GM19023 (cell line): ENCODE data around the gene STAC3.

ENCODE experiments used
- ATAC-seq: cut with Tn5 transposase; IDR thresholded peaks from one replicate; pipeline ENCODE4 v1.9.1; 2021; ENCODE audit warnings: mild to moderate bottlenecking, moderate library complexity; ENCODE audit not compliant: unreplicated experiment

The STAC3 gene

GRCh38 chr12:57236201-57236924 is 14.6 kb downstream of the STAC3 start:
- no peak for ATAC-seq

GRCh38 chr12:57235728-57236131 is 15.3 kb downstream of the STAC3 start:
- no peak for ATAC-seq

GRCh38 chr12:57235017-57235727 is 15.8 kb downstream of the STAC3 start:
- ATAC-seq, result no peak

- no peak for ATAC-seq
Measured at GRCh38 chr12:57234571-57235016, 16.4 kb downstream of the STAC3 start.

DNA sequence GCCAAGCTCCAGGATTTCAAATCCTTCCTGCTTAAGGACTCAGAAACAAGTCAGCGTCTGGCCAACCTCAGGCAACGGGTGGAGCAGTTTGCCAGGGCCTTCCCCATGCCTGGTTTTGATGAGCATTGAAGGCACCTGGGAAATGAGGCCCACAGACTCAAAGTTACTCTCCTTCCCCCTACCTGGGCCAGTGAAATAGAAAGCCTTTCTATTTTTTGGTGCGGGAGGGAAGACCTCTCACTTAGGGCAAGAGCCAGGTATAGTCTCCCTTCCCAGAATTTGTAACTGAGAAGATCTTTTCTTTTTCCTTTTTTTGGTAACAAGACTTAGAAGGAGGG is 16.8 kb downstream of the STAC3 start:
- ATAC-seq, result no peak

DNA sequence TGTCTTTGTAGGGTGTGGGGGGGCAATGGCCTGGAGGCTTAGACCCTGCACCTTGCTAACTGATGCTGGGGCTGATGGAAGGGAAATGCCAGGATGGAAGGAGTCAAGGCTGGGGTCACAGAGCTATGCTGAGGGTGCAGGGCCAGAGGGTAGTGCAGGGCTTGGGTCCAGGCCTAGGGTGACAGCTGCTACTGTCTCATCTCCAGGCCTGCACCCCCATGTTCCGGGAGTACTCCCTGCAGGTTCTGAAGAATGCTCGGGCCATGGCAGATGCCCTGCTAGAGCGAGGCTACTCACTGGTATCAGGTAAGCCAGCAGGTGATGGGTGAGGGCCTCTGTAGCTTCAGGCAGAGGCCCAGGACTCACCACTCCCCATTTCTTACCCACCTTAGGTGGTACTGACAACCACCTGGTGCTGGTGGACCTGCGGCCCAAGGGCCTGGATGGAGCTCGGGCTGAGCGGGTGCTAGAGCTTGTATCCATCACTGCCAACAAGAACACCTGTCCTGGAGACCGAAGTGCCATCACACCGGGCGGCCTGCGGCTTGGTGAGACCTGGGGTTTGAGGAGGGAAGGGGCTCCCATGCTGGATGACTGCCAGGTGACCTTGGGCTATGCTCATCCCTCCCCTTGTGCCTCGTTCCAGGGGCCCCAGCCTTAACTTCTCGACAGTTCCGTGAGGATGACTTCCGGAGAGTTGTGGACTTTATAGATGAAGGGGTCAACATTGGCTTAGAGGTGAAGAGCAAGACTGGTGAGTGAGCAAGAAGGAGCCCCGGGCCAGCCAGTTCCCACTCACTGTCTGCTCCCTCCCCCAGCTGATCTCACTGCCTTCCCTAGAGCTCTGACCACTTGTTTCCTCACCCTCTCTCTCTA is 17.4 kb downstream of the STAC3 start:
- ATAC-seq, result no peak

DNA sequence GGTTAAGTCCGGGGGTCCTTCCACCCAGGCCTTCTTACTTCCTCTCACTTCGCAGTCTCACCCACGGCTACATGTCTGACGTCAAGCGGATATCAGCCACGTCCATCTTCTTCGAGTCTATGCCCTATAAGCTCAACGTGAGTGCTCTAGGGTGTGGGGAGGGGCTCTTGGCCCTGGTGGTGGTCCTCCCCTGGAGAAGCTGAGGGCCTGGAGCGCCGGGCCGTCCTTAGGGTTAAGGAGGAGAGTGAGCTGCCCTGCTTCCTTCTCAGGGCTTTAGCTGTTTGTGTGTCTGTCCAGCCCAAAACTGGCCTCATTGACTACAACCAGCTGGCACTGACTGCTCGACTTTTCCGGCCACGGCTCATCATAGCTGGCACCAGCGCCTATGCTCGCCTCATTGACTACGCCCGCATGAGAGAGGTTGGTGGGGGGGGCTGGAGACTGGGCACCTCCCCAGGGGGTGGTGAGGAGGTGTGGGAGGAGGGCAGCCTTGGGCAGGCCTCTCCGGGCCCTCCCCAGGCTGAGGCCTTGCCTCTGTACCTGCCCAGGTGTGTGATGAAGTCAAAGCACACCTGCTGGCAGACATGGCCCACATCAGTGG is 18.7 kb downstream of the STAC3 start:
- no peak for ATAC-seq

DNA sequence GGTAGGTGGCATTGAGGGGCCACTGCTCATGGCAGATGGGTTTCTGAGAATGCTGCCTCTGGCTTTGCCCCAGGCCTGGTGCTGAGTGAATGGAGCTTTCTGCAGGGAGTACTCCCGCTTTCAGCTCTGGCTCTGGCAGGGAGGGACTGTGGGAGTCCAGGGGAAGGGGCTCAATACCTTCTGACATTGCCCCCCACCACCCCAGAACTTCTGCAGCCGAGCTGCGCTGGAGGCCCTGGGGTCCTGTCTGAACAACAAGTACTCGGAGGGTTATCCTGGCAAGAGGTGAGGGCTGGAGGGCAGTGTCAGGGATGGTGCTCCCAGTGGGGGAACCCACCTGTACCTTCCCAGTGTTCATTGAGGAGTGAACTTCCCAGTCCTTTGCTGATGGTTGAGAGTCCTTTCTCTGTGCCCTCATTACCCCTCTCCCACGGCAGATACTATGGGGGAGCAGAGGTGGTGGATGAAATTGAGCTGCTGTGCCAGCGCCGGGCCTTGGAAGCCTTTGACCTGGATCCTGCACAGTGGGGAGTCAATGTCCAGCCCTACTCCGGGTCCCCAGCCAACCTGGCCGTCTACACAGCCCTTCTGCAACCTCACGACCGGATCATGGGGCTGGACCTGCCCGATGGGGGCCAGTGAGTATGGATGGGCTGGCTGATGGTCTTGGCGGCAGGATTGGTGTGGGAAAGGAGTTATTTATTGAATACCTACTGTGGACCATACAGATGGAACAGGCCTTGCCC is 19.5 kb downstream of the STAC3 start:
- ATAC-seq, result no peak

DNA sequence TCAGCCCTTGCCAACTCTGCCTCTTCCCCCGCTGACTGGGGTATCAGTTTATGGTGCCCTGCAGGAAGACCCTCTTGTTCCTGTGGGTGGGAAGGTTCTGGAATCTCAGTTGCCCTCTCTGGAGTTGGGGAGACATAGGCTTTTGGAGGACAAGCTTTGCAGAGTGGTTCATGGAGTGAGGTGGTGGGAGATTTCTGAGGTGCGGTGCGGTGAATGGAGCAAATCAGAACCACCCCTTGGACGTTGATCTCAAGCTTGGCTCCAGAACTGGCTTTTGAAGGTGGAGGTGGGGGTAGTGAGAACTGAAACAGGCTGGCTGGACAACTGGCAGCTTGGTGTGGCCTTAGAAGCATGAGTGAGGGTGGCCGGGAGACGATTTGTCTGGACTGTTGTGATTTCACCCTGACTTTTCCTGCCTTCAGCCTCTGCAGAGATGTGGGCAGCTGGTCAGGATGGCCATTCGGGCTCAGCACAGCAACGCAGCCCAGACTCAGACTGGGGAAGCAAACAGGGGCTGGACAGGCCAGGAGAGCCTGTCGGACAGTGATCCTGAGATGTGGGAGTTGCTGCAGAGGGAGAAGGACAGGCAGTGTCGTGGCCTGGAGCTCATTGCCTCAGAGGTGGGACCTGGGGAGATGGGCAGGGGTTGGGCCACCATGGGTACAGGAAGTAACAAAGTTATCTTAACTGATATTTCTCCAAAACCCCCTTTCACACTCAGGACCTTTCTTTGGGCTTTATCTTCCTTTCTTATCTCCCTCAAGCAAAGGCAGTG is 20.4 kb downstream of the STAC3 start:
- no peak for ATAC-seq

DNA sequence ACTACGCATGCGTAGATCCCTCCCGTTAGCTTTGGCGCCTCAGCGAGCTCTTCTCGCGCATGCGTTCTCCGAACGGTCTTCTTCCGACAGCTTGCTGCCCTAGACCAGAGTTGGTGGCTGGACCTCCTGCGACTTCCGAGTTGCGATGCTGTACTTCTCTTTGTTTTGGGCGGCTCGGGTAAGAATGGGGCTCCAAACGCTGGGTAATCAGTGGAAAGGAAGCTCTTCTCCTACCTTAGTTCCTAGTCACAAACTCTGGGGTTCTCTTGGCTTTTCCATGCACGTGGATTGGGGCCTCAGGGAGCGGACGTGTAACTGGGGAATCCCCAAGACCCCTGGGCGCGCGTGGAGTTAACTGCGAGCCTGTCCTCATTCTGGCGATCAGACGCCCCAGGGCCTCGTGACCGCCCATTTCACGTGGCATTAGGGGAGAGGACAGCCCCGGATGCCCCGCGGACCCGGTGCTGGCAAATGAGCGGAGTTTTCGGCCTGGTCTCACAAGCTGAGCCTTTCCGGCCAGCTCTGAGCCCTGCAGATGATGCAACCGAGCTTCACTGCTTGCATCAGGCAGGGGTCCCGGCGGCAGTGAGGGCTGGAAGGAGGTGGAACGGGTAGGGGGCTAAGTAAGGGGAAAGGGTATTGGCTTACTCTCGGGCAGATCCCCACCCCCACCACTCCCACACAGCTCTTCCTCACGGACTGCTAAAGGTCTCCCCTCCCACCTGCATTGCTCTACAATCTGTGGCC is 21.2 kb downstream of the STAC3 start, which contains the start of gene SHMT2:
Gene SHMT2, plus strand, starts transcription at position 78 of the 747 bp plus-strand sequence. Its CDS starts 68 bp downstream, at position 146.
- peak; percentile 56 for ATAC-seq

DNA sequence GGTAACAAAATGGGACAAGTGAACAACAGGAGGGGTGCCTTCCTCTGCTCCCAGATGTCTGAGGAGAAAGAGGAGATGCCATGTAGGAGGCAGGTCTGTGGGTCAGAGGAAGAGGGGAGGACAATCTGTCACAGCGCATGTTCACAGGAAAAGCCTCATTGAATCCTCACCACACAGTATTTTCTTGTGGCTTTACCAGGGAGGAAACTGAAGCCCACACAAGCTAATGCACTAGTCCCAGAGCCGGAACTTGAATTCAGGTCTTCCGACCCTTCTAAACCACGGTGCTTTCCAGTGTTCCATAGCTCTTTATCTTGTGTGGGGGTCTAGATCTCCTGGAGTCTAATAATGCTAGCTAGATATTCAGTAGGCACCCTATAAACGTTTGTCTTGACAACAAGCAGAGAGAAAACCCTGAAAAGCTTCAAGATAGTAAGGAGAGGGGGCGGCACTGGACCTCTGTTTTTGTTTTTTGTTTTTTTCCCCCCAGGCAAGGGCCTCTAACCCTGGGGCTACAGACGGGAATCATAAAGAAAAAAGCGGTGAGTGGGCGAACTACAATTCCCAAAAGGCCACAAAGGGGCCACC is 21.8 kb downstream of the STAC3 start:
- peak; percentile 6 for ATAC-seq

- ATAC-seq, result no peak
Measured at GRCh38 chr12:57227315-57228115, 23.5 kb downstream of the STAC3 start.

DNA sequence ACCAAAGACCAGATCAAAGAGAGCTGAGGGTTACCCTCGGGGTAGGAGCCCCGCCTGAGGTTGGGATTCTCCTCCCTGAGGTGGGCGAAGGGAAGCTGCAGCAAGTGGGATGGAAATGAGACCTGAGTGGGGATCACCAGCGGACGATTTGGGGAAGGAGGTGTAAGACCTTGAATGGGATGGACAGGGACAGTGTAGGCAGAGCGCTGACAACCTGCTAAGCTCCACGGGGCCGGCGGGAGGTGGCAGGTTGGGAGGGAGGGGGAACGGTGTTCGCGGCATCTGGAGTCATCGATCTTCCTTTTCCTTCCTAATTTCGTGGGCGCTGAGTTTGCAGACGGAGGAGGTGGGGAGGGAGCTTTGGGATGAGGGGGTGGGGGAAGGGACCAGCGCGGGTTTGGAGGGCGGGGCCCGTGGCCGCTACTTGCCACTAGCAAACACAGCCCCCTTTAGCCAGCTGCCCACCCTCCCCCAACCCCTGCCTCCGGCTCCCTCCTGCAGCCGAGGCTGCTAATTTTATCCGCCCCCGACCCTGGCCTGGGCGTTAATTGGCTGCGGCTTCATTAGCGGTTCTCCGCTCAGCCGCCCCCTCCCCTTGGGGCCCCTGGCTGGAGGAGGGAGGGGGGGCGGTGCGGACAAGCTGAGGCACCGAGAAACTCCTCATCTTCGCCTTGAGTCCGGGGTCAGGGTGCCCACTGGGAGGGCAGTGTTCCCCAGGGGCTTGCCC is 24.2 kb downstream of the STAC3 start:
- no peak for ATAC-seq

DNA sequence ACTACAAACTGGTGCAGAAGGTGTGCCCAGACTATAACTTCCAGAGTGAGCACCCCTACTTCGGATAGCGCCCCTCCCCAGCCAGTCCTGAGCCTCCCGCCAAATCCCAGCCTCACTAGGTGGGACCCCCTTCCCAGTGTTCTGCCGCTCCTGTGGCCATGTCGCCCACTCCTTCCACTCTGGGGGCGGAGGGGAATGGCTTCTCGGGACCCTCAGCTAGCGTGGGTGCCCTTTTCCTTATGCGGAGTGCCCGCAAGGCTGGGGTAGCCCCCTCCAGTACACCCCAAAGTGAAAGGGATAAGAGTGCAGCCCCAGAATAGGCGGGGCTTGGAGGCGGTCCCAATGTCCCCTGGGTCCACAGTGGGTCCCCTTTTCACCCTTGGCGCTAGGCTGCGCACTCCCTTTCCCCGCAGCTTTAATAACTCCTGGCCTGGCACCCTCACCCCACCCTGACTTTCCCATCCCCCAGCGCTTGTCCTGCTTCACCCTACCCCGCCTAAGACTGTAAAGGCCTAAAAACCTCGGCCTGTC is 25.2 kb downstream of the STAC3 start:
- no peak for ATAC-seq

DNA sequence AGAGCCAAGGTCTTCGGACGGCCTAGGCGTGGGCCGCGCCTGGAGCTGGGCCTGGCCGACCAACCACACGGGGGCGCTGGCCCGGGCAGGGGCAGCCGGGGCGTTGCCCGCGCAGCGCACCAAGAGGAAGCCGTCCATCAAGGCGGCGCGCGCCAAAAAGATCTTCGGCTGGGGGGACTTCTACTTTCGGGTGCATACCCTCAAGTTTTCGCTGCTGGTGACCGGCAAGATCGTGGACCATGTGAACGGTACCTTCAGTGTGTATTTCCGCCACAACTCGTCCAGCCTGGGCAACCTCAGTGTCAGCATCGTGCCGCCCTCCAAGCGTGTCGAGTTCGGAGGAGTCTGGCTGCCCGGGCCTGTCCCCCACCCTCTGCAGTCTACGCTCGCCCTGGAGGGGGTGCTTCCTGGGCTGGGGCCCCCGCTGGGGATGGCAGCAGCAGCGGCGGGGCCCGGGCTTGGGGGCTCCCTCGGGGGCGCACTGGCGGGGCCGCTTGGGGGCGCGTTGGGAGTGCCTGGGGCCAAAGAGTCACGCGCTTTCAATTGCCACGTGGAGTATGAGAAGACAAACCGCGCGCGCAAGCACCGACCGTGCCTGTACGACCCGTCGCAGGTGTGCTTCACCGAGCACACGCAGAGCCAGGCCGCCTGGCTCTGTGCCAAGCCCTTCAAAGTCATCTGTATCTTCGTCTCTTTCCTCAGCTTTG is 25.9 kb downstream of the STAC3 start:
- ATAC-seq, result no peak

- no peak for ATAC-seq
Measured at GRCh38 chr12:57224278-57224972, 26.6 kb downstream of the STAC3 start.
